Spleen (tissue), 11 donors: ENCODE measurements around the gene UBASH3A. TPM values are rescaled to one million over a fixed set of nuclear protein-coding genes. Genes with fewer than 3 reads are reported as not detected.
A peak's percentile ranks its signal among the peaks of the same experiment; 100 is the strongest.

Experiments
- DNase-seq: peaks from one replicate; pipeline ENCODE4 v3.0.0-alpha.2; 2020
- H3K27ac ChIP-seq, 8 donors: fragments of 200-600 bp; sonication (generic) in 7 of 8; 1 replicate in 4 of 8; 2 replicates in 4 of 8; pipeline versions ENCODE4 v1.5.0 to v1.8.0; 2016 to 2021; ENCODE audit warnings: inconsistent platforms in 4 of 8, mild to moderate bottlenecking in 4 of 8, moderate library complexity in 1 of 8
- H3K27me3 ChIP-seq, 7 donors: fragments of 200-600 bp; sonication (generic) in 6 of 7; replicated peaks in 1 of 7; 1 replicate in 4 of 7; 2 replicates in 3 of 7; pipeline versions ENCODE4 v1.5.0 to v1.8.0; 2016 to 2021; ENCODE audit warnings: inconsistent platforms in 3 of 7, mild to moderate bottlenecking in 1 of 7
- H3K36me3 ChIP-seq, 6 donors: fragments of 200-600 bp; sonication (generic) in 5 of 6; 1 replicate in 4 of 6; 2 replicates in 2 of 6; pipeline versions ENCODE4 v1.5.0 to v1.8.0; 2016 to 2021; ENCODE audit warnings: inconsistent platforms in 2 of 6
- H3K4me1 ChIP-seq, 6 donors: fragments of 200-600 bp; sonication (generic) in 5 of 6; 1 replicate in 3 of 6; 2 replicates in 3 of 6; pipeline versions ENCODE4 v1.5.0 to v1.8.0; 2016 to 2021; ENCODE audit warnings: inconsistent platforms in 3 of 6
- H3K4me3 ChIP-seq, 8 donors: fragments of 200-600 bp; sonication (generic) in 7 of 8; 1 replicate in 4 of 8; 2 replicates in 4 of 8; pipeline versions ENCODE4 v1.5.0 to v1.8.0; 2016 to 2021; ENCODE audit warnings: inconsistent platforms in 4 of 8, mild to moderate bottlenecking in 4 of 8, moderate library complexity in 2 of 8
- H3K9me3 ChIP-seq, 8 donors: fragments of 200-600 bp; sonication (generic) in 7 of 8; 1 replicate in 4 of 8; 2 replicates in 4 of 8; pipeline versions ENCODE4 v1.5.0 to v1.8.0; 2016 to 2021; ENCODE audit warnings: inconsistent platforms in 4 of 8
- POLR2A ChIP-seq, 3 donors: fragments of 450-650 bp; IDR thresholded peaks; one replicate each; pipeline ENCODE4 v1.5.1; 2017; ENCODE audit warnings: antibody characterized with exemption in 3 of 3, mild to moderate bottlenecking in 1 of 3
- POLR2AphosphoS5 ChIP-seq, 3 donors: sonication (generic); formaldehyde crosslinking; IDR thresholded peaks; one replicate each; pipeline ENCODE4 v1.5.1; 2017; ENCODE audit warnings: antibody characterized with exemption in 3 of 3
- WGBS, 5 donors: extraction: QIAGEN DNeasy Blood & Tissue Kit in 3 of 5; methylation state at CpG; one replicate each; pipeline versions ENCODE4 v1.1.5 to v1.1.7; 2013 to 2018; 5-methylcytosine and 5-hydroxymethylcytosine counted together
- intact Hi-C: fragments of 100-400 bp; cut with DNase I; formaldehyde crosslinking; loops from one replicate; pipeline ENCODE4 v1.15.0; 2023; ENCODE audit warnings: low total_unique reads
- polyA plus RNA-seq, 3 donors: library from polyadenylated mRNA; stranded (reverse); fragments of 200-250 nt; gene quantifications; one replicate each; pipeline ENCODE4 v1.2.1, GENCODE V29; 2013
- total RNA-seq, 7 donors: library from RNA; depleted of rRNA in 3 of 7; stranded (reverse); fragments of >200 nt in 3 of 7; fragmentation: NEBNext Ultra II Directional in 4 of 7; extraction: Animal tissue kit (Norgen Biotek cat#: 25700) in 4 of 7; gene quantifications; one replicate each; pipeline versions ENCODE4 v1.1.0 to v1.2.1, GENCODE V29; 2016 to 2021
- TF ChIP-seq, protein P1 (sequence below), 11 experiments: fragments of 200-600 bp in 7 of 11; fragments of 450-650 bp in 4 of 11; sonication (generic) in 4 of 11; IDR thresholded peaks in 8 of 11; conservative IDR thresholded peaks in 3 of 11; 1 replicate in 7 of 11; 2 replicates in 4 of 11; pipeline versions ENCODE4 v1.4.0 to v1.8.0; 2016 to 2021; ENCODE audit warnings: antibody characterized with exemption in 11 of 11, inconsistent platforms in 4 of 11, mild to moderate bottlenecking in 1 of 11
- donor health status: healthy with polysubstance abuse.
- donor health status: DM: no; HTN: no; CAD: no; lungs with moderate emphysema.
- donor health status: DM: no; HTN: no; CAD: no.
- donor health status: Bipolar disorder and iron deficiency.
- donor health status: healthy.
- donor health status: DM: no; HTN: no; CAD: no.
- donor health status: DM: yes; HTN: yes; CAD: no.

UBASH3A gene
- total and polyA plus RNA-seq, 10 donors = 2.6 to 16.3 (median 10.2) TPM

DNA sequence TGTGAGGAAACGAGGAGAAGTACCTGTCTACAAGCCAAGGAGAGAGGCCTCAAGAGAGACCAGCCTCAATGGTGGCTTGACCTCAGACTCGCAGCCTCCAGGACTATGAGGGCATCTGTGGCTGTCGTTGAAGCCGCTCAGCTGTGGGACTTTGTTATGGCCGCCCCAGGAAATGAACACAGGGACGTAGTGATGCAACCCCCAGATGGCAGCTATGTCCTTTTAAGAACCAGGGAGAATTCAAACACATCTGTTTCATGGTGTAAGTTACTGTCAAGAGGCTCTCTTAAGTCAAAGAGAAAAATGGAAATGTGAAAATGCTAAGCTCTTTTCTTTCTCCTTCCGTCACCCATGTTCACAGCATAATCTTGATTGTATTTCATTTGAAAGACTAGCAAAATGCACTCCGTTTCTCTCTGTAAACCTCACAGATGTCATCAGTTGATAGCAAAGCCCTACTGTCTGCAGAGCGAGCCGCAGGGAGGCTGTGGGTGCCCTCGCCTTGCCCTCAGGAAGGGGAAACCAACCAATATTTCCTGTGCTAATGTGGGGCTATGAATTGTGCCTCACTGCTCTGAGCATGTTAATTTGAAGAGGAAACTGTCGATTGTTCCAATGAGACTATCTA, 21.3 kb downstream of the UBASH3A start:
- Histone ChIP-seq H3K27me3 (peaks cover 0 to 83% (median 27%) of the 10 kb centered on the region in 7 donors), H3K4me3 (peak overlapping the region in 1 of 8 donors; percentile 9), H3K4me1 (peaks cover 27 to 74% (median 42%) of the 10 kb centered on the region in 6 donors), H3K27ac (peak overlapping the region in 6 of 8 donors; percentile 58 to 79 (median 74)), H3K9me3 (peaks cover 0 to 16% (median 3%) of the 10 kb centered on the region in 8 donors), H3K36me3 (peaks cover 0 to 23% (median 0%) of the 10 kb centered on the region in 6 donors)
- TF ChIP-seq POLR2A (IDR thresholded peaks at IDR 0.05) (no peak), POLR2AphosphoS5 (IDR thresholded peaks at IDR 0.05) (peak in 2 of 3 donors; percentile 68 to 83)
- TF ChIP-seq, protein P1, sequence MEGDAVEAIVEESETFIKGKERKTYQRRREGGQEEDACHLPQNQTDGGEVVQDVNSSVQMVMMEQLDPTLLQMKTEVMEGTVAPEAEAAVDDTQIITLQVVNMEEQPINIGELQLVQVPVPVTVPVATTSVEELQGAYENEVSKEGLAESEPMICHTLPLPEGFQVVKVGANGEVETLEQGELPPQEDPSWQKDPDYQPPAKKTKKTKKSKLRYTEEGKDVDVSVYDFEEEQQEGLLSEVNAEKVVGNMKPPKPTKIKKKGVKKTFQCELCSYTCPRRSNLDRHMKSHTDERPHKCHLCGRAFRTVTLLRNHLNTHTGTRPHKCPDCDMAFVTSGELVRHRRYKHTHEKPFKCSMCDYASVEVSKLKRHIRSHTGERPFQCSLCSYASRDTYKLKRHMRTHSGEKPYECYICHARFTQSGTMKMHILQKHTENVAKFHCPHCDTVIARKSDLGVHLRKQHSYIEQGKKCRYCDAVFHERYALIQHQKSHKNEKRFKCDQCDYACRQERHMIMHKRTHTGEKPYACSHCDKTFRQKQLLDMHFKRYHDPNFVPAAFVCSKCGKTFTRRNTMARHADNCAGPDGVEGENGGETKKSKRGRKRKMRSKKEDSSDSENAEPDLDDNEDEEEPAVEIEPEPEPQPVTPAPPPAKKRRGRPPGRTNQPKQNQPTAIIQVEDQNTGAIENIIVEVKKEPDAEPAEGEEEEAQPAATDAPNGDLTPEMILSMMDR (IDR thresholded peaks at IDR 0.05 in 8 of 11, conservative IDR thresholded peaks at IDR 0.05 in 3 of 11) = no peak
- 5 to 14% (median 9%) methylated on average over 12 of the region's 12 CpGs for WGBS, 5 donors
- DNase-seq = peak; percentile 88
- intact Hi-C loops = no loop called here

DNA sequence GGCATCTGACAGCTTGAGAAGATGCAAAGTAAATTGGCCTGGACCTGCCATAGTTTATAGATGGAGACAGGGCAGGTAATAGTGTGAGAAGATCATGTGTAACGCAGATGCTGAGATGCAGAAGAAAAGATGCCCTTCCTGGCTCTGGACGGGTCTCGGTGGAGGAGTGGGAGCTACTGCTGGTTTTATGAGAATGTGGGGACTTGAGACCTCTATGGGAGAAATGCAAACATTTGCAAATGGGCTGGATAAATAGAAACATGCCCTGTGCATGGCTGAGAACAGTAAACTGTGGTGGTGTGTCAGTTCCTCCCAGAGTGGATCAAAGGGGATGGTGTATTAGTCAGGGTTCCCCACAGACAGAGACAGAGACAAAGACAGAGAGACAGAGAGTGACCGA, 21.9 kb downstream of the UBASH3A start:
- peaks cover 0 to 28% (median 0%) of the 10 kb centered on the region in 6 donors for H3K36me3 ChIP-seq
- intact Hi-C loops = no loop called here
- TF ChIP-seq POLR2A (IDR thresholded peaks at IDR 0.05) (no peak), POLR2AphosphoS5 (IDR thresholded peaks at IDR 0.05) (no peak)
- TF ChIP-seq, protein P1 (IDR thresholded peaks at IDR 0.05 in 8 of 11, conservative IDR thresholded peaks at IDR 0.05 in 3 of 11) = no peak
- peaks cover 0 to 83% (median 29%) of the 10 kb centered on the region in 7 donors for H3K27me3 ChIP-seq
- peaks cover 0 to 12% (median 3%) of the 10 kb centered on the region in 8 donors for H3K9me3 ChIP-seq
- peaks cover 27 to 70% (median 42%) of the 10 kb centered on the region in 6 donors for H3K4me1 ChIP-seq
- peak overlapping the region in 1 of 8 donors; percentile 9 for H3K4me3 ChIP-seq
- DNase-seq = no peak
- H3K27ac ChIP-seq = peak overlapping the region in 4 of 8 donors; percentile 33 to 79 (median 76)
- WGBS, 5 donors = 24 to 37% (median 27%) methylated on average over 4 of the region's 4 CpGs

DNA sequence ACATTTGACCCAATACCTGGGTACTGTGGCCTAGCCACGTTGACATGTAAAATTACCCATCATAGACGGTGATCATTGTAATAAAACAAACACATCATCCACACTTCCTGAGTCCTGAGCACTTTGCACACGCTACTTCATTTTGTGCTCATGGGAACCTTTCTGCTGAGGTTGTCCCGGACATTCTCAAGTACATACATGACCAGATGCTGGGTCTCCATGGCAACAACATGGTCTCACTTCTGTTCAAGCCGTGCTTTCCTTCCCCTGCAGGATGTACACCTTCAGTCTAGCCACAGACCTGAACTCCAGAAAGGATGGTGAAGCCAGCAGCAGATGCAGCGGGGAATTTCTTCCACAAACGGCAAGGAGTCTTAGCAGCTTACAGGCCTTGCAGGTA, 22.7 kb downstream of the UBASH3A start:
- H3K27me3 ChIP-seq = peaks cover 0 to 83% (median 32%) of the 10 kb centered on the region in 7 donors
- H3K36me3 ChIP-seq = peaks cover 0 to 34% (median 0%) of the 10 kb centered on the region in 6 donors
- H3K4me3 ChIP-seq = no peak overlapping the region
- peak; percentile 2 for DNase-seq
- H3K27ac ChIP-seq = no peak overlapping the region
- H3K9me3 ChIP-seq = peaks cover 0 to 4% (median under 1%) of the 10 kb centered on the region in 8 donors
- 72 to 82% (median 77%) methylated on average over 7 of the region's 7 CpGs for WGBS, 5 donors
- H3K4me1 ChIP-seq = peaks cover 27 to 63% (median 38%) of the 10 kb centered on the region in 6 donors
- TF ChIP-seq POLR2A (IDR thresholded peaks at IDR 0.05) (no peak), POLR2AphosphoS5 (IDR thresholded peaks at IDR 0.05) (no peak)
- TF ChIP-seq, protein P1 (IDR thresholded peaks at IDR 0.05 in 8 of 11, conservative IDR thresholded peaks at IDR 0.05 in 3 of 11) = no peak
- intact Hi-C loops = no loop called here

DNA sequence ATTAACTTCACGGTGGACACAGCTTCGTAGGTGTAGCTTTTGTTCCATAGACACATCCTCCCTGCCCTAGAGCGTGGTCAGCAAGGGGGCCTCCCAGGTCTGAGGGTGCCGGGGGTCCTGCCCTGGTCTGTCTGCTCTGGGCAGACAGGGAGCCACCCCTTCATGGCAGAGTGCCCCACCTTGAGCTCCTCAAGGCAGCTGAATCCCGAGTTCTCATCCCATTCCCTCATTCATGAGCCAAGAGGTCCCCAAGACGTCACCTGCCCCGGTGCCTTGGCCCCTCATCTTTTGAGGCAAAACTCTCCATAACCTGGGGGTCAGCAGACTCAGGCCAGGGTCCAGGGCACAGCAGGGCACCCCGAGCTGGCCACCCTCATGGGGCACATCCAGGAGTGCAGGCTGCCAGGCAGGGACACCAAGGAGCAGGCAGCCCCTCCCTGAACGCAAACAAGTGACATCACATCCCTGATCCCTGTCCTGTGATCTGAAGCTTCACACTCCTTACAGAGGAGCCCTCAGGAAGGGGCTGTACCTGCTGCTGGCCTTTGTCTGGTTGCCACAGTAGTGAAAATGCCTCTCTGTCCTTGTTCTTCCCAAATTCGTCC, 23.3 kb downstream of the UBASH3A start:
- WGBS, 5 donors = 86 to 93% (median 88%) methylated on average over 8 to 10 of the region's 10 CpGs
- H3K36me3 ChIP-seq = peaks cover 0 to 35% (median under 1%) of the 10 kb centered on the region in 6 donors
- H3K27me3 ChIP-seq = peaks cover 0 to 83% (median 30%) of the 10 kb centered on the region in 7 donors
- H3K9me3 ChIP-seq = peaks cover 0 to 4% (median 1%) of the 10 kb centered on the region in 8 donors
- intact Hi-C loops = no loop called here
- DNase-seq = peak; percentile 48
- no peak overlapping the region for H3K4me3 ChIP-seq
- TF ChIP-seq, protein P1 (IDR thresholded peaks at IDR 0.05 in 8 of 11, conservative IDR thresholded peaks at IDR 0.05 in 3 of 11) = no peak
- no peak for TF ChIP-seq POLR2A (IDR thresholded peaks at IDR 0.05)
- no peak for TF ChIP-seq POLR2AphosphoS5 (IDR thresholded peaks at IDR 0.05)
- H3K4me1 ChIP-seq = peaks cover 27 to 57% (median 38%) of the 10 kb centered on the region in 6 donors
- H3K27ac ChIP-seq = no peak overlapping the region
